Chondrocyte (in vitro differentiated cells): ENCODE results near the gene TPM4. TPM values are rescaled to one million over a fixed set of nuclear protein-coding genes. Genes with fewer than 3 reads are reported as not detected.

ENCODE experiments used
- DNase-seq: peaks from one replicate; pipeline ENCODE4 v3.0.0; 2021; ENCODE audit warnings: mixed read lengths, low spot score
- H3K27ac Mint-ChIP-seq: one replicate; pipeline ENCODE4 v1.8.0; 2021; ENCODE audit warnings: mild to moderate bottlenecking, moderate library complexity, mixed read lengths; ENCODE audit not compliant: unreplicated experiment
- H3K27me3 Mint-ChIP-seq: 2 replicates; pipeline ENCODE4 v1.8.0; 2021; ENCODE audit warnings: low read depth, mixed read lengths
- H3K36me3 Mint-ChIP-seq: 2 replicates; pipeline ENCODE4 v1.8.0; 2021; ENCODE audit warnings: low read depth, mixed read lengths
- H3K4me1 Mint-ChIP-seq: 2 replicates; pipeline ENCODE4 v1.8.0; 2021; ENCODE audit warnings: low read depth, mild to moderate bottlenecking, mixed read lengths
- H3K4me3 Mint-ChIP-seq: one replicate; pipeline ENCODE4 v1.8.0; 2021; ENCODE audit warnings: mild to moderate bottlenecking, moderate library complexity, mixed read lengths; ENCODE audit not compliant: unreplicated experiment
- H3K9me3 Mint-ChIP-seq: 2 replicates; pipeline ENCODE4 v1.8.0; 2021; ENCODE audit warnings: low read depth, mixed read lengths
- total RNA-seq: library from RNA; stranded (reverse); gene quantifications from 3 replicates; pipeline ENCODE4 v1.2.1, GENCODE V29; 2021
- TF ChIP-seq, protein P1 (sequence below): fragments of 200-600 bp; sonication (generic); IDR thresholded peaks from 2 replicates; pipeline ENCODE4 v1.5.0; 2021; ENCODE audit warnings: antibody characterized with exemption, mild to moderate bottlenecking, moderate library complexity

TPM4 gene
- total RNA-seq, 1 donor from 2014 or later = 1,175 TPM

DNA sequence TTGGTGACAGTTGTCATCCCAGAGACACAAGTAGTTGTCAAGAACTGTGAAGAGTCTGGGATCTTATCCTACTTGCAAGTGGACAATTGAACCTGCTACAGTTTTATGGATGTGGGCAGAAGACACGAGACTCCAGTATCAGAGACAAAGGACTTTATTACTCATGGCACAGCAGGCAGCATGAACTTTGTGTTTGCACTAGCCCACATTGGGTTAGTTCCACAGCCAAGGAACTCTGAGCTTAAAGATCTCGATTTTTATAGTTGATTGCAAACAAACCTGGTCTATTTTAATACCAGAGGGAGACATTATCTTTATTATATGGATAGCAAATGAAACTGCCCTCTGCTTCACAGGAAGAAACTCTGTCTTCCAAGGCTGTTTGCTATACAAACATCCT lies 16.0 kb upstream of the TPM4 start:
- peaks cover 19% of the 10 kb centered on the region for H3K9me3 Mint-ChIP-seq
- peaks cover 13% of the 10 kb centered on the region for H3K4me1 Mint-ChIP-seq
- H3K4me3 Mint-ChIP-seq = no peak overlapping the region
- H3K36me3 Mint-ChIP-seq = no peaks in the 10 kb centered on the region
- TF ChIP-seq, protein P1, sequence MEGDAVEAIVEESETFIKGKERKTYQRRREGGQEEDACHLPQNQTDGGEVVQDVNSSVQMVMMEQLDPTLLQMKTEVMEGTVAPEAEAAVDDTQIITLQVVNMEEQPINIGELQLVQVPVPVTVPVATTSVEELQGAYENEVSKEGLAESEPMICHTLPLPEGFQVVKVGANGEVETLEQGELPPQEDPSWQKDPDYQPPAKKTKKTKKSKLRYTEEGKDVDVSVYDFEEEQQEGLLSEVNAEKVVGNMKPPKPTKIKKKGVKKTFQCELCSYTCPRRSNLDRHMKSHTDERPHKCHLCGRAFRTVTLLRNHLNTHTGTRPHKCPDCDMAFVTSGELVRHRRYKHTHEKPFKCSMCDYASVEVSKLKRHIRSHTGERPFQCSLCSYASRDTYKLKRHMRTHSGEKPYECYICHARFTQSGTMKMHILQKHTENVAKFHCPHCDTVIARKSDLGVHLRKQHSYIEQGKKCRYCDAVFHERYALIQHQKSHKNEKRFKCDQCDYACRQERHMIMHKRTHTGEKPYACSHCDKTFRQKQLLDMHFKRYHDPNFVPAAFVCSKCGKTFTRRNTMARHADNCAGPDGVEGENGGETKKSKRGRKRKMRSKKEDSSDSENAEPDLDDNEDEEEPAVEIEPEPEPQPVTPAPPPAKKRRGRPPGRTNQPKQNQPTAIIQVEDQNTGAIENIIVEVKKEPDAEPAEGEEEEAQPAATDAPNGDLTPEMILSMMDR = no peak
- H3K27me3 Mint-ChIP-seq = peaks cover 2% of the 10 kb centered on the region
- no peak overlapping the region for H3K27ac Mint-ChIP-seq
- DNase-seq = no peak

GRCh38 chr19:16061943-16062342 lies 14.4 kb upstream of the TPM4 start:
- peak; percentile 44 for DNase-seq
- TF ChIP-seq, protein P1 = no peak
- Mint-ChIP-seq H3K9me3 (peaks cover 9% of the 10 kb centered on the region), H3K4me3 (no peak overlapping the region), H3K27me3 (no peaks in the 10 kb centered on the region), H3K4me1 (peaks cover 15% of the 10 kb centered on the region), H3K36me3 (no peaks in the 10 kb centered on the region), H3K27ac (no peak overlapping the region)

- H3K27me3 Mint-ChIP-seq = no peaks in the 10 kb centered on the region
- H3K4me1 Mint-ChIP-seq = peaks cover 15% of the 10 kb centered on the region
- H3K9me3 Mint-ChIP-seq = peaks cover 9% of the 10 kb centered on the region
- no peak overlapping the region for H3K27ac Mint-ChIP-seq
- H3K36me3 Mint-ChIP-seq = no peaks in the 10 kb centered on the region
- peak; percentile 44 for DNase-seq
- no peak overlapping the region for H3K4me3 Mint-ChIP-seq
- TF ChIP-seq, protein P1 = peak; percentile 84
These were observed 13.5 kb upstream of the TPM4 start for GRCh38 chr19:16062789-16063188.

GRCh38 chr19:16064209-16064889 lies 11.9 kb upstream of the TPM4 start:
- TF ChIP-seq, protein P1 = no peak
- H3K9me3 Mint-ChIP-seq = peaks cover 9% of the 10 kb centered on the region
- no peaks in the 10 kb centered on the region for H3K27me3 Mint-ChIP-seq
- H3K36me3 Mint-ChIP-seq = no peaks in the 10 kb centered on the region
- DNase-seq = peak; percentile 53
- peak overlapping the region; percentile 58 for H3K27ac Mint-ChIP-seq
- H3K4me3 Mint-ChIP-seq = no peak overlapping the region
- H3K4me1 Mint-ChIP-seq = peaks cover 15% of the 10 kb centered on the region

DNA sequence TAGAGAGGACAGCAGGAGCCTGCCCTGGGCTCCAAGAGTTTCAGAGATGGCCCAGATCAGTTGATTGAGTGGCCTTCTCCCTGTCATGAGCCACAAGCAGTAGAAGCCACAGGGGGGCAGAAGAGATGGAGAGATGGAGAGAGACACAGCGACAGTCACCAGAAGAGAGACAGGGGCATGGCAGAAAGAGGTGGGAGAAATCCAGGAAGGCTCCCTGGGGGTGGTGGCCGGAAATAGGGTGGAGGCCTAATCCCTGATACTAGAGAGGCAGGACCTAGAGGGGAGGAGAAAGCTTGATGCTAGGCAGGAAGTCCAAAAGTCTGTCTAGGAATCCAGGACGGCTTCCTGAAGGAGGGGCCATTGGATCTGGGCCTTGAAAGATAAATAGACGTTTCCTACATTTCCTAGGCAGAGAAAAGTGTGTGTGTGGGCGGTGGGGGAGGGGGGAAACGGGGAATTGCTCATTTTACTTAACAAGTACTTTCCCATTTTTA lies 9.6 kb upstream of the TPM4 start:
- H3K4me1 Mint-ChIP-seq = peaks cover 15% of the 10 kb centered on the region
- no peaks in the 10 kb centered on the region for H3K27me3 Mint-ChIP-seq
- H3K27ac Mint-ChIP-seq = peak overlapping the region; percentile 90
- no peak for DNase-seq
- H3K4me3 Mint-ChIP-seq = peak overlapping the region; percentile 47
- TF ChIP-seq, protein P1 = peak; percentile 47
- peaks cover 2% of the 10 kb centered on the region for H3K9me3 Mint-ChIP-seq
- no peaks in the 10 kb centered on the region for H3K36me3 Mint-ChIP-seq
